ENCODE measurements around the gene CDH12.

GRCh38 chr5:22643356-22643755, 209.8 kb downstream of the CDH12 start:
- TF ChIP-seq EZH2 (IDR thresholded peaks at IDR 0.05; ENCODE audit: insufficient read depth, poor library complexity, severe bottlenecking) = no peak
- TF ChIP-seq EZH2phosphoT487 (IDR thresholded peaks at IDR 0.05; ENCODE audit: insufficient read depth, low read depth) = no peak
